ENCODE data around the gene KDM4C.

Gene KDM4C

GRCh38 chr9:7176561-7176960, 418.8 kb downstream of the KDM4C start:
- no peaks in the 10 kb centered on the region for H3K27me3 ChIP-seq (ENCODE audit: low read length)
- TF ChIP-seq CTCF (IDR thresholded peaks at IDR 0.05; ENCODE audit: insufficient read depth, low read length, poor library complexity, severe bottlenecking) (no peak), EZH2phosphoT487 (conservative IDR thresholded peaks at IDR 0.05; ENCODE audit: low read length) (no peak)
- no peak overlapping the region for H3K9ac ChIP-seq (ENCODE audit: low read length)
- no peaks in the 10 kb centered on the region for H3K79me2 ChIP-seq (ENCODE audit: insufficient read depth, low read length)
- H3K4me2 ChIP-seq (ENCODE audit: low read depth, low read length, poor library complexity, severe bottlenecking), result no peak overlapping the region
- no peaks in the 10 kb centered on the region for H3K36me3 ChIP-seq (ENCODE audit: low read length)
- H3F3A ChIP-seq (ENCODE audit: insufficient read depth), result no peaks in the 10 kb centered on the region
- no peak overlapping the region for H2AFZ ChIP-seq (ENCODE audit: low read depth, low read length, severe bottlenecking)
- no peaks in the 10 kb centered on the region for H4K20me1 ChIP-seq (ENCODE audit: low read depth, low read length)
- no peak overlapping the region for H3K27ac ChIP-seq (ENCODE audit: low read depth, low read length)
- no peak overlapping the region for H3K4me3 ChIP-seq (ENCODE audit: insufficient read depth, low read length, poor library complexity, severe bottlenecking)
- no peaks in the 10 kb centered on the region for H3K9me3 ChIP-seq (ENCODE audit: insufficient read depth, low read length)
- no peaks in the 10 kb centered on the region for H3K9me2 ChIP-seq (replicated peaks; ENCODE audit: insufficient read depth, low read length)

GRCh38 chr9:7177383-7177782, 419.6 kb downstream of the KDM4C start:
- H3K27me3 ChIP-seq (ENCODE audit: low read length), result no peaks in the 10 kb centered on the region
- no peak overlapping the region for H3K9ac ChIP-seq (ENCODE audit: low read length)
- no peak for TF ChIP-seq EZH2phosphoT487 (conservative IDR thresholded peaks at IDR 0.05; ENCODE audit: low read length)
- no peak for TF ChIP-seq CTCF (IDR thresholded peaks at IDR 0.05; ENCODE audit: insufficient read depth, low read length, poor library complexity, severe bottlenecking)
- no peaks in the 10 kb centered on the region for H3K9me2 ChIP-seq (replicated peaks; ENCODE audit: insufficient read depth, low read length)
- no peak overlapping the region for H3K4me3 ChIP-seq (ENCODE audit: insufficient read depth, low read length, poor library complexity, severe bottlenecking)
- H4K20me1 ChIP-seq (ENCODE audit: low read depth, low read length), result no peaks in the 10 kb centered on the region
- H3K79me2 ChIP-seq (ENCODE audit: insufficient read depth, low read length), result no peaks in the 10 kb centered on the region
- no peak overlapping the region for H3K4me2 ChIP-seq (ENCODE audit: low read depth, low read length, poor library complexity, severe bottlenecking)
- no peak overlapping the region for H3K27ac ChIP-seq (ENCODE audit: low read depth, low read length)
- no peak overlapping the region for H2AFZ ChIP-seq (ENCODE audit: low read depth, low read length, severe bottlenecking)
- H3F3A ChIP-seq (ENCODE audit: insufficient read depth), result no peaks in the 10 kb centered on the region
- H3K36me3 ChIP-seq (ENCODE audit: low read length), result no peaks in the 10 kb centered on the region
- H3K9me3 ChIP-seq (ENCODE audit: insufficient read depth, low read length), result no peaks in the 10 kb centered on the region

GRCh38 chr9:7178729-7179128, 421.0 kb downstream of the KDM4C start:
- Histone ChIP-seq H4K20me1 (ENCODE audit: low read depth, low read length) (no peaks in the 10 kb centered on the region), H3K4me2 (ENCODE audit: low read depth, low read length, poor library complexity, severe bottlenecking) (no peak overlapping the region), H3F3A (ENCODE audit: insufficient read depth) (no peaks in the 10 kb centered on the region), H3K9me3 (ENCODE audit: insufficient read depth, low read length) (no peaks in the 10 kb centered on the region), H3K79me2 (ENCODE audit: insufficient read depth, low read length) (no peaks in the 10 kb centered on the region), H2AFZ (ENCODE audit: low read depth, low read length, severe bottlenecking) (no peak overlapping the region), H3K27ac (ENCODE audit: low read depth, low read length) (no peak overlapping the region), H3K27me3 (ENCODE audit: low read length) (no peaks in the 10 kb centered on the region), H3K4me3 (ENCODE audit: insufficient read depth, low read length, poor library complexity, severe bottlenecking) (no peak overlapping the region), H3K9me2 (replicated peaks; ENCODE audit: insufficient read depth, low read length) (no peaks in the 10 kb centered on the region), H3K9ac (ENCODE audit: low read length) (no peak overlapping the region), H3K36me3 (ENCODE audit: low read length) (no peaks in the 10 kb centered on the region)
- no peak for TF ChIP-seq EZH2phosphoT487 (conservative IDR thresholded peaks at IDR 0.05; ENCODE audit: low read length)
- TF ChIP-seq CTCF (IDR thresholded peaks at IDR 0.05; ENCODE audit: insufficient read depth, low read length, poor library complexity, severe bottlenecking), result no peak

Measured in SU-DHL-6 (cell line).